OCI-LY1 (cell line): ENCODE results near the gene SETDB1.

Experiments used
- EZH2 ChIP-seq: fragments of 200-600 bp; sonication (generic), shearing (Covaris generic); IDR thresholded peaks from 2 replicates; pipeline ENCODE4 v1.8.0; 2017; ENCODE audit warnings: borderline replicate concordance, mixed run types, mild to moderate bottlenecking, antibody characterized with exemption, low read length, moderate library complexity, mixed read lengths
- TF ChIP-seq, protein P1 (sequence below): fragments of 200-600 bp; sonication (generic), shearing (Covaris generic); IDR thresholded peaks from 2 replicates; pipeline ENCODE4 v1.5.1; 2017; ENCODE audit warnings: mild to moderate bottlenecking, antibody characterized with exemption, low read length, moderate library complexity, mixed read lengths

DNA sequence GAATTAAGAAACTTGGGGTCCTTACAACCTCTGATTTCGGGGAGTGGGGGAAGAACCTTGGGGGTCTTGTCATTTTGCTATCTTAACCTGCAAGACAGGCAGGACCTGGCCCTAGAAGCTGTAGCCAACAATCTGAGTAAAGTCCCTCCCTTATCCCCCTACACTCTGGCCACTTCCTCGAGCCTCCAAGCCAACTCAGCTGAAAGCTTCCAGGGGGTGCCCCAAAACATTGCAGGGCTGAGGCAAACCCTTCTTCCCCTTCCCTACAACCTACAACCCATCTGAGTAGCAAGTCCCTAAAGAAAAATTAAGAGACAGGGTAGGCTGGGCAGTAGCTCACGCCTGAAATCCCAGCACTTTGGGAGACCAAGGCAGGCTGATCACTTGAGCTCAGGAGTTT is 43.5 kb downstream of the SETDB1 start:
- TF ChIP-seq, protein P1, sequence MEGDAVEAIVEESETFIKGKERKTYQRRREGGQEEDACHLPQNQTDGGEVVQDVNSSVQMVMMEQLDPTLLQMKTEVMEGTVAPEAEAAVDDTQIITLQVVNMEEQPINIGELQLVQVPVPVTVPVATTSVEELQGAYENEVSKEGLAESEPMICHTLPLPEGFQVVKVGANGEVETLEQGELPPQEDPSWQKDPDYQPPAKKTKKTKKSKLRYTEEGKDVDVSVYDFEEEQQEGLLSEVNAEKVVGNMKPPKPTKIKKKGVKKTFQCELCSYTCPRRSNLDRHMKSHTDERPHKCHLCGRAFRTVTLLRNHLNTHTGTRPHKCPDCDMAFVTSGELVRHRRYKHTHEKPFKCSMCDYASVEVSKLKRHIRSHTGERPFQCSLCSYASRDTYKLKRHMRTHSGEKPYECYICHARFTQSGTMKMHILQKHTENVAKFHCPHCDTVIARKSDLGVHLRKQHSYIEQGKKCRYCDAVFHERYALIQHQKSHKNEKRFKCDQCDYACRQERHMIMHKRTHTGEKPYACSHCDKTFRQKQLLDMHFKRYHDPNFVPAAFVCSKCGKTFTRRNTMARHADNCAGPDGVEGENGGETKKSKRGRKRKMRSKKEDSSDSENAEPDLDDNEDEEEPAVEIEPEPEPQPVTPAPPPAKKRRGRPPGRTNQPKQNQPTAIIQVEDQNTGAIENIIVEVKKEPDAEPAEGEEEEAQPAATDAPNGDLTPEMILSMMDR = no peak
- TF ChIP-seq EZH2 = no peak
